Upper lobe of right lung (tissue), 1 donor: ENCODE data around the gene ZNF627. TPM values are rescaled to one million over a fixed set of nuclear protein-coding genes. Genes with fewer than 3 reads are reported as not detected.
A peak's percentile ranks its signal among the peaks of the same experiment; 100 is the strongest.

Experiments
- ATAC-seq: fragments of 200-7000 bp; cut with Tn5 transposase; one replicate; pipeline ENCODE4 v1.9.1; 2020; ENCODE audit warnings: mild to moderate bottlenecking, moderate library complexity
- DNase-seq: peaks from one replicate; pipeline ENCODE4 v3.0.0-alpha.2; 2020
- H3K27ac ChIP-seq: fragments of 200-600 bp; one replicate; pipeline ENCODE4 v1.8.0; 2022
- H3K27me3 ChIP-seq: fragments of 200-600 bp; one replicate; pipeline ENCODE4 v1.8.0; 2022; ENCODE audit warnings: mild to moderate bottlenecking
- H3K36me3 ChIP-seq: fragments of 200-600 bp; one replicate; pipeline ENCODE4 v1.8.0; 2022
- H3K4me1 ChIP-seq: fragments of 200-600 bp; one replicate; pipeline ENCODE4 v1.8.0; 2022
- H3K4me3 ChIP-seq: fragments of 200-600 bp; one replicate; pipeline ENCODE4 v1.8.0; 2022; ENCODE audit warnings: mild to moderate bottlenecking
- H3K9me3 ChIP-seq: fragments of 200-600 bp; one replicate; pipeline ENCODE4 v1.8.0; 2022
- intact Hi-C: fragments of 100-400 bp; cut with DNase I; formaldehyde crosslinking; loops from one replicate; pipeline ENCODE4 v1.11.0; 2022
- total RNA-seq: library from RNA; stranded (reverse); fragmentation: NEBNext Ultra II Directional; extraction: Animal tissue kit (Norgen Biotek cat#: 25700); gene quantifications from one replicate; pipeline ENCODE4 v1.2.1, GENCODE V29; 2021
- TF ChIP-seq, protein P1 (sequence below): fragments of 200-600 bp; IDR thresholded peaks from one replicate; pipeline ENCODE4 v1.8.0; 2022; ENCODE audit warnings: antibody characterized with exemption
- donor health status: DM: no; HTN: yes; CAD: no; lungs with severe emphysema.

Gene ZNF627
- total RNA-seq, 1 donor from 2014 or later = 11.6 TPM

DNA sequence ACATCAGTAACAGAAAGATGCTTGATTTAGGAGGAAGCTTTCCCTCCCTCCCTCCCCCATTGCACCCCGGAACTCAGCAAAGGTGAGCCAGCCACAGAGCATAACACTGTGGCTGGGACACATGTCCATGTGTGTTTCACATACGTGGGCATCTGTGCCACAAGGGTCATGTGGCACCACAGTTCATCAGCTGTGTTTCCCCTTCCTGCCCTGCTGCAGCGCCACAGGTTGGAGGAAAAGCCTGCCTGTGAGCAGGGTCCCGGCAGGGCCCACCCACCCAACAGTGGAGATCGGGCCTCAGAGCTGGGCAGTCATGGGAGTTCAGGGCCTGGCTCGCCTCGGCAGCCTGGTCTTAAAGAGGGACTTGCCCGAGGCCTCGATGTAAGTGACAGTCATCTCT, 22.6 kb upstream of the ZNF627 start:
- Histone ChIP-seq H3K36me3 (no peaks in the 10 kb centered on the region), H3K27me3 (no peaks in the 10 kb centered on the region), H3K27ac (no peak overlapping the region), H3K9me3 (no peaks in the 10 kb centered on the region), H3K4me1 (peaks cover 14% of the 10 kb centered on the region), H3K4me3 (no peak overlapping the region)
- DNase-seq = no peak
- no peak for ATAC-seq
- intact Hi-C loops = no loop called here
- TF ChIP-seq, protein P1, sequence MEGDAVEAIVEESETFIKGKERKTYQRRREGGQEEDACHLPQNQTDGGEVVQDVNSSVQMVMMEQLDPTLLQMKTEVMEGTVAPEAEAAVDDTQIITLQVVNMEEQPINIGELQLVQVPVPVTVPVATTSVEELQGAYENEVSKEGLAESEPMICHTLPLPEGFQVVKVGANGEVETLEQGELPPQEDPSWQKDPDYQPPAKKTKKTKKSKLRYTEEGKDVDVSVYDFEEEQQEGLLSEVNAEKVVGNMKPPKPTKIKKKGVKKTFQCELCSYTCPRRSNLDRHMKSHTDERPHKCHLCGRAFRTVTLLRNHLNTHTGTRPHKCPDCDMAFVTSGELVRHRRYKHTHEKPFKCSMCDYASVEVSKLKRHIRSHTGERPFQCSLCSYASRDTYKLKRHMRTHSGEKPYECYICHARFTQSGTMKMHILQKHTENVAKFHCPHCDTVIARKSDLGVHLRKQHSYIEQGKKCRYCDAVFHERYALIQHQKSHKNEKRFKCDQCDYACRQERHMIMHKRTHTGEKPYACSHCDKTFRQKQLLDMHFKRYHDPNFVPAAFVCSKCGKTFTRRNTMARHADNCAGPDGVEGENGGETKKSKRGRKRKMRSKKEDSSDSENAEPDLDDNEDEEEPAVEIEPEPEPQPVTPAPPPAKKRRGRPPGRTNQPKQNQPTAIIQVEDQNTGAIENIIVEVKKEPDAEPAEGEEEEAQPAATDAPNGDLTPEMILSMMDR = no peak

DNA sequence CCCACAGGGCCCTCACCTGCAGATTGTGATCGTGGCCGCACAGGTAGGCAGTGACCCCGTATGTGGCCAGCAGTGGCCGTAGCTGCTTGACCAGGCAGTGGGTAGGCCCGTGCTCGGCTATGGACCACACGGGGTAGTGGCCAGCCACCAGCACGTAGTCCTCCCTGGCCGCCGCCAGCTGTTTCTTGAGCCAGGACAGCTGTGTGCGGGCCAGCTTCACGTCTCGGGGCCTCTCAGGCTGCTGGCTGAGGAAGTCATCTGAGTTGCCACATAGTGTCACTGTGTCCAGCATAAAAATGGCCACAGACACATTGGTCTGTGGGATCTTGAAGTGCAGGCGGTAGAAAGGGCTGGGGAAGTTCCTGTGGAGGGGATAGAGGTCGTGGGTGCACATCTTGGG, 21.1 kb upstream of the ZNF627 start:
- TF ChIP-seq, protein P1 = no peak
- peak overlapping the region; percentile 58 for H3K4me3 ChIP-seq
- peaks cover 24% of the 10 kb centered on the region for H3K4me1 ChIP-seq
- H3K27ac ChIP-seq = peak overlapping the region; percentile 47
- intact Hi-C loops = no loop called here
- no peaks in the 10 kb centered on the region for H3K36me3 ChIP-seq
- ATAC-seq (peak; percentile 18), DNase-seq (no peak)
- no peaks in the 10 kb centered on the region for H3K9me3 ChIP-seq
- no peaks in the 10 kb centered on the region for H3K27me3 ChIP-seq

DNA sequence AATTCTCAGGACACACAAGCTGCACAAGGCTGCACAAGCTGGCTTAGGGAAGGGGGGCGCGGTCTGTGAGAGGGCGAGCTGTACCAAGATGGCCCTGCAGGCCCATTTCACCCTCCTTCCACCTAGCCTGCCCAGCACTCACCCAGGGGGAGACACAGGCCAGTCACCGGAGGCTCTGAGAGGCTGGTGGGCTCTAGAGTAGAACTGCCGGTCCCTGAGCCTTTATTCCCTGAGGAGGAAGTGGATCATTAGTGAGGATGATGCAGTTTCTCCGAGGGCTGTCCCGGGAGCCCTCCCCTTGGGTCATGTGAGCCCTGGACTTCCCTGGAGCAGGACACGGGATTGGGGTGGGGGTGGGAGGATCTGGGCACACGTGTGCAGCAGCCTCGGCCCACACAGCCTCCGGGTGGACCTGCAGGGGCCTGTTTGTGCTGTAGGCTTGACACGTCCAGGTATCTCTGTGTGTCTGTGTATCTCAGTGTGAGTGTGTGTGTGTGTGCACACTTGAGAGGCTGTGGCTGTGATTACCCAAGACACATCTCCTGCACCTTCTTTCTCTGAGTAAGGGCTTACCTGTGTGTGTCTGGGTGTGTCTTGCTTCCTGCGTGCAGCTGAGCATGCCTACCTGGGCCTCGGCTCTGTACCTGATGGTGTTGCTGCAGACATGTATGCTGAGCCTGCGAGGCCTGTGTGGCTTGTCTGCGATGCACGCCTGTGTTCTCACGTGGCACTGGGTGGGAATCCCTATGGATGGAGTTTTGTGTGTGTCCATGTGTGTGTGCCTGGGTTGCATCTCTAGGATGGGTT, 19.6 kb upstream of the ZNF627 start, which contains the start of gene ACP5:
ACP5 (minus strand) TSS at position 195 of the 807 bp plus-strand sequence. CDS start 328 bp downstream, outside the sequence.
- Histone ChIP-seq H3K4me3 (peak within 1 kb of the TSS; percentile 58), H3K9me3 (no peaks in the 10 kb centered on the region), H3K4me1 (peaks cover 36% of the 10 kb centered on the region), H3K27ac (peak within 1 kb of the TSS; percentile 84), H3K36me3 (no peaks in the 10 kb centered on the region), H3K27me3 (no peaks in the 10 kb centered on the region)
- TF ChIP-seq, protein P1 = no peak
- ATAC-seq = peak; percentile 51
- peak; percentile 78 for DNase-seq
- intact Hi-C loops = no loop called here

DNA sequence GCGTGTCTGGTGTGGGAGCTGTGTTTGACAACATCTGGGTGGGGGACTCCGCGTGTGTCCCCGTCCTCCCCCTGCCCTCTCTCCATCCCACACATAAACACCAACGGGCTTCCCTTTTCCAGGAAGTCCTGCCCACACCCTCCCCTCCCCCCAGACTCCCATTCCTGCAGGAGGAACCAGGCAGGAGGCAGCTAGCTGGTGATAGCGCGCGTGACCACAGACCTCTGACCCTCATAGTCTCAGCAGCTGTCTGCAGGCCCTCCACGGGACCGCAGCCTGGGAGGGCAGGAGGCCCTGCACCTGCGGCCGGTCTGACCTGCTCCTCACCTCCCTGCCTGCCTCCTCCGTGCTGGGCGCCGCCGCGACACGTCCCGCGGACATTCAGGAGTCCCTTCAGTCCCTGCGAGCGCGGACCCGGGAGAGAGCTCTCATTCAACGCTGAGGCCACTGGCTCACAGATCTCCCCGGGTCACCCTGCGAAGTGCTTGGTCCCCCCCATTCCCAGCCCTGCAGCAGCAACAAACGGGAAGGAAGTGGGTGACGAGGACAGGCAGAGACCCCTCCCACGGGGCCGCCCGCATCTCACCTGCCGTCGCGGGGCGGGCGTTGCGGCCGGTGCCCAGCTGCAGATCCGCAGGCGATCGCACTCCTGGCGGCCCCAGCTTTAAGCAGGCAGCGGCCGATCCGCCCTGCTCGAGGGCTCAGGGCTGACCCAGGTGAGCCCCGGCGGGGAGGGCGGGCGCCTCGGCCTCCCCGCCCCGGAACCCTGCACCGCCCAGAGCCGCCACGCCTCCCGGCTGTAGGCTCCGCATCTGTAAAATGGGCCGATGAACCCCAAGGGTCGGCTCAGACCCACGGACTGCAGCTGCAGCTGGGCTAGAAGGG, 18.8 kb upstream of the ZNF627 start:
- H3K4me1 ChIP-seq = peaks cover 36% of the 10 kb centered on the region
- no peaks in the 10 kb centered on the region for H3K9me3 ChIP-seq
- peak overlapping the region; percentile 84 for H3K27ac ChIP-seq
- H3K4me3 ChIP-seq = peak overlapping the region; percentile 58
- intact Hi-C loops = no loop called here
- H3K36me3 ChIP-seq = no peaks in the 10 kb centered on the region
- DNase-seq (peak; percentile 92), ATAC-seq (peak; percentile 78)
- TF ChIP-seq, protein P1 = no peak
- no peaks in the 10 kb centered on the region for H3K27me3 ChIP-seq

DNA sequence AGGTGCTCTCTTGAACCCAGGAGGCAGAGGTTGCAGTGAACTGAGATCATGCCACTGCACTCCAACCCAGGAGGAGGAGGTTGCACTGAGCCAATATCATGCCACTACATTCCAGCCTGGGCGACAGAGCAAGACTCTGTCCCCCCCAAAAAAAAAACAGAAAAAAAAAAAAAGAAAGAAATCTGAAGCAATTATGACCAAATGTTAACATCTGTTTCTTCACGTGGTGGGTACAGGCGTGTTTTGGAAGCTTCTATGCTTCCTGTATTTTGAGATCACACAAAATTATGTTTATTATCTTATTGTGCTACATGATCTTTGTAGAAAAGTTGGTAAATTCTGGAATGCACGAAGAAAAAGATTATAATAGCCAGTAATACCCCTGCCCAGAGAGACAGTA, 17.2 kb upstream of the ZNF627 start:
- intact Hi-C loops = no loop called here
- no peak for DNase-seq
- no peaks in the 10 kb centered on the region for H3K9me3 ChIP-seq
- H3K36me3 ChIP-seq = no peaks in the 10 kb centered on the region
- no peaks in the 10 kb centered on the region for H3K27me3 ChIP-seq
- peaks cover 36% of the 10 kb centered on the region for H3K4me1 ChIP-seq
- H3K4me3 ChIP-seq = no peak overlapping the region
- TF ChIP-seq, protein P1 = no peak
- no peak for ATAC-seq
- peak overlapping the region; percentile 85 for H3K27ac ChIP-seq
